ENCODE data around the gene PLCH1. TPM values are rescaled to one million over a fixed set of nuclear protein-coding genes. Genes with fewer than 3 reads are reported as not detected.
A peak's percentile ranks its signal among the peaks of the same experiment; 100 is the strongest.

Gene PLCH1
- total RNA-seq, 4 donors from 2014 or later: 1.4 to 7.0 (median 2.0) TPM

- TF ChIP-seq POLR2A (IDR thresholded peaks at IDR 0.05) (no peak), EP300 (IDR thresholded peaks at IDR 0.05) (no peak), CTCF (IDR thresholded peaks at IDR 0.05) (no peak)
- no peaks in the 10 kb centered on the region for H3K4me1 ChIP-seq
- H3K27ac ChIP-seq: no peak overlapping the region
- H3K4me3 ChIP-seq: no peak overlapping the region
- no peaks in the 10 kb centered on the region for H3K36me3 ChIP-seq
- no peaks in the 10 kb centered on the region for H3K27me3 ChIP-seq
- no peaks in the 10 kb centered on the region for H3K9me3 ChIP-seq
- 91 to 100% methylated on average over 3 of the region's 3 CpGs for WGBS, 2 donors
- no peak for DNase-seq (ENCODE audit: low spot score in 2 of 2)
Measured at GRCh38 chr3:155688481-155688880, 56.4 kb downstream of the PLCH1 start.

GRCh38 chr3:155683344-155683720 lies 61.5 kb downstream of the PLCH1 start:
- no peak for TF ChIP-seq CTCF (IDR thresholded peaks at IDR 0.05)
- H3K9me3 ChIP-seq: no peaks in the 10 kb centered on the region
- 86% methylated on average over 2 of the region's 2 CpGs for WGBS, 2 donors

GRCh38 chr3:155682426-155683343 lies 62.2 kb downstream of the PLCH1 start:
- H3K27ac ChIP-seq: no peak overlapping the region
- no peaks in the 10 kb centered on the region for H3K36me3 ChIP-seq
- TF ChIP-seq CTCF (IDR thresholded peaks at IDR 0.05) (no peak), EP300 (IDR thresholded peaks at IDR 0.05) (no peak), POLR2A (IDR thresholded peaks at IDR 0.05) (no peak)
- no peaks in the 10 kb centered on the region for H3K4me1 ChIP-seq
- no peak for DNase-seq (ENCODE audit: low spot score in 2 of 2)
- no peak overlapping the region for H3K4me3 ChIP-seq
- H3K9me3 ChIP-seq: no peaks in the 10 kb centered on the region
- no peaks in the 10 kb centered on the region for H3K27me3 ChIP-seq
- WGBS, 2 donors: 68 to 70% methylated on average over 3 of the region's 3 CpGs

More at GRCh38 chr3:155683344-155683720, 61.5 kb downstream of the PLCH1 start:
- no peak for DNase-seq (ENCODE audit: low spot score in 2 of 2)
- H3K36me3 ChIP-seq: no peaks in the 10 kb centered on the region
- no peak overlapping the region for H3K4me3 ChIP-seq
- H3K27ac ChIP-seq: no peak overlapping the region
- H3K27me3 ChIP-seq: no peaks in the 10 kb centered on the region
- H3K4me1 ChIP-seq: no peaks in the 10 kb centered on the region

GRCh38 chr3:155676252-155676981 lies 68.5 kb downstream of the PLCH1 start:
- Histone ChIP-seq H3K27me3 (no peaks in the 10 kb centered on the region), H3K27ac (no peak overlapping the region), H3K36me3 (no peaks in the 10 kb centered on the region), H3K9me3 (no peaks in the 10 kb centered on the region), H3K4me3 (peak overlapping the region in 3 of 4 donors; percentile 16 to 45 (median 27)), H3K4me1 (peaks cover 0 to 3% (median 0%) of the 10 kb centered on the region in 4 donors)
- DNase-seq (ENCODE audit: low spot score in 2 of 2): no peak
- 20 to 26% methylated on average over 14 of the region's 14 CpGs for WGBS, 2 donors
- no peak for TF ChIP-seq POLR2A (IDR thresholded peaks at IDR 0.05)
- TF ChIP-seq EP300 (IDR thresholded peaks at IDR 0.05): no peak
- no peak for TF ChIP-seq CTCF (IDR thresholded peaks at IDR 0.05)

- Histone ChIP-seq H3K4me3 (no peak overlapping the region), H3K27me3 (no peaks in the 10 kb centered on the region), H3K4me1 (peaks cover 0 to 3% (median 0%) of the 10 kb centered on the region in 4 donors), H3K36me3 (no peaks in the 10 kb centered on the region), H3K9me3 (no peaks in the 10 kb centered on the region), H3K27ac (no peak overlapping the region)
- TF ChIP-seq POLR2A (IDR thresholded peaks at IDR 0.05) (no peak), CTCF (IDR thresholded peaks at IDR 0.05) (no peak), EP300 (IDR thresholded peaks at IDR 0.05) (no peak)
- DNase-seq (ENCODE audit: low spot score in 2 of 2): no peak
- WGBS, 2 donors: 95 to 98% methylated on average over 1 of the region's 1 CpG
Measured at GRCh38 chr3:155675094-155675493, 69.8 kb downstream of the PLCH1 start.

Measured in tibial nerve (tissue), 4 donors.